ENCODE results near the gene PTPRA.

- TF ChIP-seq CTCF (conservative IDR thresholded peaks at IDR 0.05; ENCODE audit: low read depth, low read length), result no peak
- TF ChIP-seq EZH2 (IDR thresholded peaks at IDR 0.05; ENCODE audit: borderline replicate concordance, low read depth, low read length, poor library complexity, severe bottlenecking), result no peak
These were observed 39.5 kb upstream of the PTPRA start for GRCh38 chr20:2833761-2834160.
